HG02973 (cell line): ENCODE measurements around the gene SAXO2.
"Not testable (repeated sequence)": the region's sequence is repeated elsewhere in the genome, so short reads cannot be mapped to it uniquely, and the experiment has no call there.

ENCODE experiments used
- ATAC-seq: cut with Tn5 transposase; IDR thresholded peaks from one replicate; pipeline ENCODE4 v1.9.1; 2021; ENCODE audit warnings: moderate library complexity; ENCODE audit not compliant: unreplicated experiment

SAXO2 gene

GRCh38 chr15:82313446-82313845 is 50.8 kb downstream of the SAXO2 start:
- ATAC-seq = no peak

- ATAC-seq = not testable (repeated sequence)
These were observed 51.5 kb downstream of the SAXO2 start for GRCh38 chr15:82313951-82314768.

- ATAC-seq = no peak
These were observed 52.3 kb downstream of the SAXO2 start for GRCh38 chr15:82314769-82315518.

GRCh38 chr15:82315519-82316246 is 53.1 kb downstream of the SAXO2 start:
- no peak for ATAC-seq

GRCh38 chr15:82316247-82317090 is 53.9 kb downstream of the SAXO2 start:
- ATAC-seq = not testable (repeated sequence)

GRCh38 chr15:82317091-82317489 is 54.5 kb downstream of the SAXO2 start:
- no peak for ATAC-seq

- ATAC-seq = not testable (repeated sequence)
These were observed 54.9 kb downstream of the SAXO2 start for GRCh38 chr15:82317516-82317915.

- not testable (repeated sequence) for ATAC-seq
These were observed 55.7 kb downstream of the SAXO2 start for GRCh38 chr15:82318281-82318680.

- ATAC-seq = not testable (repeated sequence)
These were observed 57.1 kb downstream of the SAXO2 start for GRCh38 chr15:82319522-82320278.

- not testable (repeated sequence) for ATAC-seq
These were observed 58.2 kb downstream of the SAXO2 start for GRCh38 chr15:82320861-82321260.

GRCh38 chr15:82322488-82322887 is 59.9 kb downstream of the SAXO2 start:
- not testable (repeated sequence) for ATAC-seq

- ATAC-seq = not testable (repeated sequence)
These were observed 62.2 kb downstream of the SAXO2 start for GRCh38 chr15:82324831-82325230.

GRCh38 chr15:82325646-82326045 is 63.0 kb downstream of the SAXO2 start:
- not testable (repeated sequence) for ATAC-seq

- not testable (repeated sequence) for ATAC-seq
These were observed 64.3 kb downstream of the SAXO2 start for GRCh38 chr15:82326896-82327295.

- not testable (repeated sequence) for ATAC-seq
These were observed 64.8 kb downstream of the SAXO2 start for GRCh38 chr15:82327372-82327771.

- not testable (repeated sequence) for ATAC-seq
These were observed 66.4 kb downstream of the SAXO2 start for GRCh38 chr15:82329039-82329438.

- ATAC-seq = not testable (repeated sequence)
These were observed 68.3 kb downstream of the SAXO2 start for GRCh38 chr15:82330921-82331320.

GRCh38 chr15:82331576-82332304 is 69.1 kb downstream of the SAXO2 start:
- ATAC-seq = peak; percentile 68
